GM20431 (cell line): Measurements from ENCODE around the gene SMYD1.

Source experiments
- in situ Hi-C: fragments of 300-500 bp; cut with MseI, MboI; formaldehyde crosslinking; loops from one replicate; pipeline ENCODE4 v1.15.0; 2020; ENCODE audit warnings: low sequenced_read_pairs; ENCODE audit not compliant: unreplicated experiment

Gene SMYD1

DNA sequence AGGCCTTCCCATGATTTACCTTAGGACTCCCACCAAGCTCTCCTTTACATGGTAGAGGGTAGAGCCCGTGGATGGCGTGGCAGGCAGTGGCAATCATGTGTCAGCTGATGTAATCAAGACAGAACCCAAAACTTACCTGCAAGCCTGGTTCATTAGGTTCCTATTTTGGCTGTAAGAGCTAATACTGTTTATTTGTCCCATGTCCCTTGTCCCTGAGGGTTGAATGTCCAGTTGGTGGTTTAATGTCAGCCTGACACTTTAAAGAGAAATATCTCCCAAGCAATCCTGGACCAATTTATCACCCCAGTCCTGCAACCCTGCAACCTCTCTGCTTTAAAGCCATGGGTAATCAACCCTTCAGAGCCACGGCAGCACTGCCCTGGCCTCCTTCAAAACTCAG, 66.2 kb downstream of the SMYD1 start:
- in situ Hi-C loops = no loop called here

- in situ Hi-C loops = no loop called here
Measured at GRCh38 chr2:88136817-88137216, 69.2 kb downstream of the SMYD1 start.

GRCh38 chr2:88137833-88138232, 70.2 kb downstream of the SMYD1 start:
- in situ Hi-C loops = no loop called here

GRCh38 chr2:88139203-88139702, 71.6 kb downstream of the SMYD1 start:
- in situ Hi-C loops = no loop called here

DNA sequence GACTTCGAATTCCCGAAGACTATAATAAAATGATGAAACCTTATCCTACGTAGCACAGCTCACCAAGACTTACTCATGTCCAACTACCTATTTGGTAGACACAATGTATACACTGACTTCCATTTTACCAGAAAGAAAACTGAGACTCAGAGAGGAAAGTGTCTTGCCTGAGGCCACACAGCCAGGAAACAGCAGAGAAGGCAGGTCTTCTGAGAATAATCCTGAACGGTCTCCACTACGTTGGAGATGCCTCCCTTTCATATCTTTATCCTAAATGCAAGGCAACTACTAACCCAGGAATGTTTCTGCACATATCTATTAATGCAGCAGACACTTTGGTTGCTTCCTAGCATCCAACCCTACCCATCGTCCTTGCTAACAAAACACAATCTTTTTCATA, 72.2 kb downstream of the SMYD1 start:
- in situ Hi-C loops = no loop called here

DNA sequence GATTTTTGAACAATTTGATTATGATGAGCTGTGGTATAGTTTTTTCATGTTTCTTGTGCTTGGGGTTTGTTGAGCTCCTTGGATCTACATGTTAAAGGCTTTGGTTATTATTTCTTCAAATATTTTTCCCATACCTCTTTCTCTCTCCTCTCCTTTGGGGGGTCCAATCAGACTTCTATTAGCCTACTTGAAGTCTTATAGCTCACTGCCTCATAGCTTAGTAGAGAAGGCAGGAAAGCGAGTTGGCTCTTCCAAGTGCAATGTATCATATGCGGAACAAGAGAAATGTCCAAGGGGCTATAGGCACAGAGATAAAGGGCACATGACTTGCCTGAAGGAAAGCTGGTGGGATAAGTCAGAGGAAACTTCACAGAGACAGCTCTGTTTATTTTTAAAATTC, 74.3 kb downstream of the SMYD1 start:
- in situ Hi-C loops = no loop called here

GRCh38 chr2:88144271-88144670, 76.6 kb downstream of the SMYD1 start:
- in situ Hi-C loops = no loop called here

DNA sequence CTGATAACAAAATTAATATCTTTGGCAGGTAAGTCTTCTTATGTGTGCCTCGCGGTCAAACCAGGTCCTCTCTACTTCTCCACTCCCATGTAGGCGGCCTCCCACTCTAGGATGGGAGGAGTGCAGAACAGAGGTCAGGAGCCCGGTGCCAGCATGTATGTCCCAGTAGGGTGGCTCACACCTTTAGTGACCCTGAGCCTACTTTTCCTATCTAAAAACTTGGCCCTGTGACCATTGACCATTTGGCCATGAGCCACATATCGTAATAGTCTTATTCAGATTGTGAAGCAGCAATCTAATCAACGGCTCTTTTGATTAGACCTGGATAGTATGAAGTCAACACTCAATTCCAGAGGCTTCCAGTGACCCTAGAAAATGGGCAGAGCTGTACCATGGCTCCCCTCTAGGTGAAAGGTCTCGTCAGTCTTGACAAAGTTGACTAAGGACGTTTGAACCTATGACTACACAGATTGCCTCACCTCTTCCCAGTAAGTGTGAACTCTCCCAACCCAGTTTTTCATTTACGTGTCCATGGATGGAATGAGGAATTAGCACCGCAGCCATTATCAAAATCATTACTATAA, 77.4 kb downstream of the SMYD1 start:
- in situ Hi-C loops = no loop called here

DNA sequence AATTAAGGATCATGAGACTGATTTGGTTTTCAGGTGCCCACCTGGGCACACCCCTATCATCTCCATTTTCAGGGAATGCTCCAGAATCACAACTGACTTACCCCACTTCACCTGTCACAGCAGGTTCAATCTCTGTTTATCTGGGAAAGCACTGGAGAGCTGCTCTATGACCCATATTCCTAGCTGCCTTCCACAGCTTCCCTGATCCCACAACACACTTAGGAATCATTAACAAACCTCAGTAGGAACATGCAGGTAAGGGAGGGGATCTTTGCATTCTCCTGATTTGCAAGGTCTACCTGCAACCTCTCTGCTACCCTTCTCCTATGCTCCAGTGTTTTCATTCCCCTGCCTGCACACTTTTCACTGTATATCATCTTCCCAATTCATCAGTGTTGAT, 79.0 kb downstream of the SMYD1 start:
- in situ Hi-C loops = no loop called here

GRCh38 chr2:88147145-88147544, 79.5 kb downstream of the SMYD1 start:
- in situ Hi-C loops = no loop called here

- in situ Hi-C loops = no loop called here
Measured at GRCh38 chr2:88148929-88149438, 81.4 kb downstream of the SMYD1 start.

DNA sequence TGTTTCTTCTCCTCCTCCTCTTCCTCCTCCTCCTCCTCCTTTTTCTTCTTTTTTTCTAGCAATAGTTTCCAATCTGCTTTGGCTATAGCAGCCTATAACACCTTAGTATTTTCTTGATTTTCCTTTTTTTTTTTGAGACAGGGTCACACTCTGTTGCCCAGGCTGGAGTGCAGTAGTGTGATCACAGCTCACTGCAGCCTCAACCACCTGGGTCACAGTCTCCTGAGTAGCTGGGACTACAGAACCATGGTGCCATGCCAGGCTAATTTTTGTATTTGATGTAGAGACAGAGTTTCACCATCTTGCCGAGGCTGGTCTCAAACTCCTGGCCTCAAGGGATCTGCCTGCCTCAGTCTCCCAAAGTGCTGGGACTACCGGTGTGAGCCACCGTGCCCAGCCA, 91.9 kb downstream of the SMYD1 start:
- in situ Hi-C loops = no loop called here

DNA sequence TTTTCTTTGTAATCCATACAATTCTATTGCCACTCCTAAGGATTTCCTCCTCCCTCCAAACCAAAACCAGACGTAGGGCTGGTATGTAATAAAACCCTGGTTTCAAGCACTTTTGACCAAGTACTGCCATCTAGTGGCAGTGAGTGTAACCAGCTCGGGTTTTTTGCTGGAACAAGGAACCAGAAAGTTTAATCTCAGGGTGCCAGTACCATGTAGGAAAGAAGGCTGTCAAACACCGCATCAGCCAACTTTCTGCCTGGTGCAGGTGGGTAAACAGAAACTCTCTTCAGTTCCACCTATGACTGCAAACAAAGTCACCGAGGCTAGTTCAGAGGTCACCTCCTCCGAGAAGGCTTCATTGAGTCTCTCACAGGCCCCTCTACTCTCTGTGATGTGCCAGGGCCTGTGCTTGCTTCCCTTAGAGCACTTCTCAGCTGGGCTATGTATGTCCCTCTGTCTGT, 92.4 kb downstream of the SMYD1 start:
- in situ Hi-C loops = loop anchor here (10.0 kb wide), 1 partner anchor 95 kb away; the partner anchor contains the start of gene SMYD1

DNA sequence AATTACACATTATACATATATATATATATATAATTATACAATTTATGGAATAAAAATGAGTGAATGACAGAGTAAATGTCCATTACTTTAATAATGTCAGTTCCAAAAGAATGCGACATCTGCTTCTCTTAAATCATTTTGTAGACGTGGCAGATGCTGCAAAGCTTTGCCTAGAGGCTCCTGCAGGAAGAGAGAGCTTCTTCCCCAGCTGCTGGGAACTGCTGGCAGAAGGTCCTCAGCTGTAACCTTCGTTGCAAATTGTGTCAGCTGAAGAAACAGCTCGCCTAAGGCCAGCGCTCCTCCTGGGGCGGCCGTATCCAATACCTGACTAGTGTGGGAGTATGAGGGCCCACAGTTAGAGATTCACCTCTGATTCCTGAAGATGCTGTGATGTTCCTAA, 92.9 kb downstream of the SMYD1 start:
- in situ Hi-C loops = loop anchor here (10.0 kb wide), 1 partner anchor 96 kb away; the partner anchor contains the start of gene SMYD1

DNA sequence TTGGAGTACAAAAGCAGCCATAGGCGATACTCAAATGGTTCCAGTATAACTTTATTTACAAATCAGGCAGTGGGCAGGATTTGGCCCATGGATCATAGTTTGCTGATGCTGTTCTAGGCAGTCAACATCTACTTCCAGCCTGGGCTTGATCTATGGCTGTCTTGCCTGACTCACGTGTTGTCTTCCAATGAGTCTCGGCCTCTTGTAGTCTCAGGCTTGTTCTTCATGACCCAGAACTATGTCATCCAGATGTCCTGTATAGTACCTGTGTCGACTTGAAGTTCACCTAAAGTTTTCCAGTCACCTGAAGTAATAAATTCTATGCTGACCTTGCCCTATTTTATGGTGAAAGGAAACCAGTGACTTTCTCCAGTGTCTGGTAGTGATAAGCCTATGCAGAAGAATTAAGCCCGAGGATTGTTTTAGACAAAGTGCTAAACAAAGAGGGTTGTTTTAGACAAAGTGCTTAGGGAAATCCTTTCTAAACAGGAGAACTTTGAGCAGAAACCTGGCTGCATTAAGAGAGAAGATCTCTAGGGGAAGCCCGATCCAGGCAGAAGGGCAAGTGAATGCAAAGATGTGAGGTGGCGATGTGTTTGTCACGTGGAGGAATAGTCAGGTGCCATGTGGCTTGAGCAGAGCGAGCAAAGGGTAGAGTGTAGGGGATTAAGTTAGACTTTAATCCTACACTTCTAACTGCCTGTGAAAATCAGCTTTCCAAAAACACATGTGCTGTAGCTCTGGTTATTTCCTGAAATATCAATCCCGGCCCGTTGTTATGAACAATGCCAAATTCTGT, 94.0 kb downstream of the SMYD1 start:
- in situ Hi-C loops = loop anchor here (10.0 kb wide), 1 partner anchor 97 kb away; the partner anchor contains the start of gene SMYD1
